ENCODE data around the gene RFPL1.

RFPL1 gene

DNA sequence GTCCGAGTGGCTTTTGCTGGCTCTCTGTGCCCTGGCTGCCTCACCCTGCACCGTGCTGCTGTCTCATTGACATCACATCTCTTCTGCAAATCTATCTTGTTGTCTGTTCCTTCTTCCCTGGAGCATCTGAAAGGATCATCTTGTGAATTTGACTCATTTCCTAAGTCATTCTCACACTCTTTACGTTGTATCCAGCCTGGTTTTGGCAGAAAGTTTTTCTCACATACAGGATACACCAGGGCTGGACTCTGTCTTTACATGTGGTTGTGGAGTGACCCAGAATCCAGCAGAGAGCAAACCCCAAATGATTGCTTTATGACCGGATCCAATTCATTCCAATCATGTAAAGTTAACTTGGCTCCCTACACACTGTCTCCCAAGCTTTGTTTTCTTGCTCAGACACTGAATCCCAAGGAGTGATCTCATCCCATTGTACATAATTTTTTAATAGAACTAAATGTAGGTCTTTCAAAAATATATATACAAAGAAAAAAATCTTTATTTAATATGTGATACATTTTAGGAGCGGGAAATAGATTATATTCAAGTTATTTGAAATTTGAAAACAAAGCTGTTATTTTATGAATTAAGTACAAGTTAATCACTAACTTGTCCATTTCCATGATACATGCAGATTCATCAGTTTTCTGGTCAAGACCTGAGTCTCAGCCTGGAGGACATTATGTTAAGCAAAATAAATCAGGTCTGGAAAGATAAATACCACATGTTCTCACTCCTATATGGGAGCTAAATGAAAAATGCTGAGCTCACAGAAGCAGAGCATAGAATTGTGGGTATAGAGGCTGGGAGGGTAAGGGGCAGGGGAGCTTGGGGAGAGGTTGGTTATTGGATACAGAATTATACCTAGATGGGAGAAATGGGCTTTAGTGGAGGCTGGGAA, 2.9 kb upstream of the RFPL1 start:
- Histone ChIP-seq H3K9ac (ENCODE audit: low read length) (no peak overlapping the region), H3K4me2 (ENCODE audit: low read length, poor library complexity, severe bottlenecking) (no peak overlapping the region), H4K8ac (ENCODE audit: low read length) (no peak overlapping the region), H3K9me3 (ENCODE audit: control insufficient read depth, low read length) (no peaks in the 10 kb centered on the region), H3K36me3 (ENCODE audit: control insufficient read depth in 1 of 2, insufficient read depth in 2 of 2, low read depth in 1 of 2, low read length in 2 of 2) (no peaks in the 10 kb centered on the region), H3K23ac (ENCODE audit: low read length in 2 of 2) (no peak overlapping the region), H3K4me3 (ENCODE audit: insufficient read depth in 1 of 2, low read depth in 1 of 2, low read length in 2 of 2) (no peak overlapping the region), H3K18ac (ENCODE audit: low read depth in 1 of 2, low read length in 2 of 2) (no peak overlapping the region), H3K14ac (ENCODE audit: low read length in 2 of 2) (no peak overlapping the region), H2BK5ac (ENCODE audit: low read depth, low read length, poor library complexity, severe bottlenecking) (no peak overlapping the region), H4K91ac (ENCODE audit: low read length) (no peak overlapping the region), H2AFZ (ENCODE audit: low read depth, low read length) (no peak overlapping the region), H2AK5ac (ENCODE audit: low read length, severe bottlenecking) (no peak overlapping the region), H3K79me1 (replicated peaks; ENCODE audit: low read length, poor library complexity, severe bottlenecking) (no peaks in the 10 kb centered on the region), H3K27me3 (ENCODE audit: control insufficient read depth in 1 of 2, insufficient read depth in 1 of 2, low read length in 2 of 2) (peaks cover 28 to 41% of the 10 kb centered on the region in 2 experiments), H3K4me1 (ENCODE audit: control insufficient read depth, insufficient read depth, low read depth, low read length) (no peaks in the 10 kb centered on the region), H2BK15ac (ENCODE audit: low read depth, poor library complexity, severe bottlenecking) (no peak overlapping the region), H3K4ac (ENCODE audit: low read depth in 1 of 2, low read length in 2 of 2) (no peak overlapping the region), H3K27ac (ENCODE audit: low read length, poor library complexity, severe bottlenecking) (no peak overlapping the region), H2BK120ac (ENCODE audit: low read depth, low read length) (no peak overlapping the region), H2BK12ac (ENCODE audit: low read length in 2 of 2) (no peak overlapping the region)
- 64% methylated on average over 4 of the region's 5 CpGs for WGBS
- DNase-seq, result no peak

- H3K23ac ChIP-seq (ENCODE audit: low read length in 2 of 2), result no peak overlapping the region
- H3K27ac ChIP-seq (ENCODE audit: low read length, poor library complexity, severe bottlenecking), result no peak overlapping the region
- 59% methylated on average over 1 of the region's 1 CpG for WGBS
- no peak overlapping the region for H2BK120ac ChIP-seq (ENCODE audit: low read depth, low read length)
- H2AK5ac ChIP-seq (ENCODE audit: low read length, severe bottlenecking), result no peak overlapping the region
- H2BK5ac ChIP-seq (ENCODE audit: low read depth, low read length, poor library complexity, severe bottlenecking), result no peak overlapping the region
- DNase-seq, result no peak
- no peak overlapping the region for H3K4me2 ChIP-seq (ENCODE audit: low read length, poor library complexity, severe bottlenecking)
- H3K4ac ChIP-seq (ENCODE audit: low read depth in 1 of 2, low read length in 2 of 2), result no peak overlapping the region
- H3K79me1 ChIP-seq (replicated peaks; ENCODE audit: low read length, poor library complexity, severe bottlenecking), result no peaks in the 10 kb centered on the region
- H3K18ac ChIP-seq (ENCODE audit: low read depth in 1 of 2, low read length in 2 of 2), result no peak overlapping the region
- H3K4me1 ChIP-seq (ENCODE audit: control insufficient read depth, insufficient read depth, low read depth, low read length), result peaks cover 5% of the 10 kb centered on the region
- no peak overlapping the region for H2AFZ ChIP-seq (ENCODE audit: low read depth, low read length)
- no peaks in the 10 kb centered on the region for H3K9me3 ChIP-seq (ENCODE audit: control insufficient read depth, low read length)
- no peak overlapping the region for H2BK15ac ChIP-seq (ENCODE audit: low read depth, poor library complexity, severe bottlenecking)
- H3K4me3 ChIP-seq (ENCODE audit: insufficient read depth in 1 of 2, low read depth in 1 of 2, low read length in 2 of 2), result no peak overlapping the region
- H4K8ac ChIP-seq (ENCODE audit: low read length), result no peak overlapping the region
- H4K91ac ChIP-seq (ENCODE audit: low read length), result no peak overlapping the region
- no peaks in the 10 kb centered on the region for H3K36me3 ChIP-seq (ENCODE audit: control insufficient read depth in 1 of 2, insufficient read depth in 2 of 2, low read depth in 1 of 2, low read length in 2 of 2)
- H3K9ac ChIP-seq (ENCODE audit: low read length), result no peak overlapping the region
- peaks cover 4 to 27% of the 10 kb centered on the region in 2 experiments for H3K27me3 ChIP-seq (ENCODE audit: control insufficient read depth in 1 of 2, insufficient read depth in 1 of 2, low read length in 2 of 2)
- H2BK12ac ChIP-seq (ENCODE audit: low read length in 2 of 2), result no peak overlapping the region
- no peak overlapping the region for H3K14ac ChIP-seq (ENCODE audit: low read length in 2 of 2)
Measured at GRCh38 chr22:29442976-29443375, 4.6 kb downstream of the RFPL1 start.

GRCh38 chr22:29443452-29443851, 5.1 kb downstream of the RFPL1 start:
- H3K23ac ChIP-seq (ENCODE audit: low read length in 2 of 2), result no peak overlapping the region
- no peak overlapping the region for H3K18ac ChIP-seq (ENCODE audit: low read depth in 1 of 2, low read length in 2 of 2)
- H3K27me3 ChIP-seq (ENCODE audit: control insufficient read depth in 1 of 2, insufficient read depth in 1 of 2, low read length in 2 of 2), result peaks cover 6 to 27% of the 10 kb centered on the region in 2 experiments
- H3K4me3 ChIP-seq (ENCODE audit: insufficient read depth in 1 of 2, low read depth in 1 of 2, low read length in 2 of 2), result no peak overlapping the region
- H2BK5ac ChIP-seq (ENCODE audit: low read depth, low read length, poor library complexity, severe bottlenecking), result no peak overlapping the region
- H4K91ac ChIP-seq (ENCODE audit: low read length), result no peak overlapping the region
- no peak overlapping the region for H3K14ac ChIP-seq (ENCODE audit: low read length in 2 of 2)
- no peak overlapping the region for H3K4me2 ChIP-seq (ENCODE audit: low read length, poor library complexity, severe bottlenecking)
- 64% methylated on average over 1 of the region's 6 CpGs for WGBS
- no peaks in the 10 kb centered on the region for H3K79me1 ChIP-seq (replicated peaks; ENCODE audit: low read length, poor library complexity, severe bottlenecking)
- H3K9ac ChIP-seq (ENCODE audit: low read length), result no peak overlapping the region
- no peak overlapping the region for H2BK15ac ChIP-seq (ENCODE audit: low read depth, poor library complexity, severe bottlenecking)
- no peak overlapping the region for H3K4ac ChIP-seq (ENCODE audit: low read depth in 1 of 2, low read length in 2 of 2)
- no peak overlapping the region for H2BK120ac ChIP-seq (ENCODE audit: low read depth, low read length)
- no peaks in the 10 kb centered on the region for H3K36me3 ChIP-seq (ENCODE audit: control insufficient read depth in 1 of 2, insufficient read depth in 2 of 2, low read depth in 1 of 2, low read length in 2 of 2)
- peaks cover 5% of the 10 kb centered on the region for H3K4me1 ChIP-seq (ENCODE audit: control insufficient read depth, insufficient read depth, low read depth, low read length)
- no peak overlapping the region for H2AFZ ChIP-seq (ENCODE audit: low read depth, low read length)
- H2AK5ac ChIP-seq (ENCODE audit: low read length, severe bottlenecking), result no peak overlapping the region
- no peak for DNase-seq
- H4K8ac ChIP-seq (ENCODE audit: low read length), result no peak overlapping the region
- no peaks in the 10 kb centered on the region for H3K9me3 ChIP-seq (ENCODE audit: control insufficient read depth, low read length)
- no peak overlapping the region for H2BK12ac ChIP-seq (ENCODE audit: low read length in 2 of 2)
- no peak overlapping the region for H3K27ac ChIP-seq (ENCODE audit: low read length, poor library complexity, severe bottlenecking)

GRCh38 chr22:29443861-29444792, 5.7 kb downstream of the RFPL1 start:
- Histone ChIP-seq H3K79me1 (replicated peaks; ENCODE audit: low read length, poor library complexity, severe bottlenecking) (no peaks in the 10 kb centered on the region), H3K27me3 (ENCODE audit: control insufficient read depth in 1 of 2, insufficient read depth in 1 of 2, low read length in 2 of 2) (peaks cover 9 to 27% of the 10 kb centered on the region in 2 experiments), H3K9me3 (ENCODE audit: control insufficient read depth, low read length) (no peaks in the 10 kb centered on the region), H3K4me3 (ENCODE audit: insufficient read depth in 1 of 2, low read depth in 1 of 2, low read length in 2 of 2) (no peak overlapping the region), H3K4me2 (ENCODE audit: low read length, poor library complexity, severe bottlenecking) (no peak overlapping the region), H4K91ac (ENCODE audit: low read length) (no peak overlapping the region), H4K8ac (ENCODE audit: low read length) (no peak overlapping the region), H2BK120ac (ENCODE audit: low read depth, low read length) (no peak overlapping the region), H2BK15ac (ENCODE audit: low read depth, poor library complexity, severe bottlenecking) (no peak overlapping the region), H2BK12ac (ENCODE audit: low read length in 2 of 2) (no peak overlapping the region), H2AK5ac (ENCODE audit: low read length, severe bottlenecking) (no peak overlapping the region), H3K18ac (ENCODE audit: low read depth in 1 of 2, low read length in 2 of 2) (no peak overlapping the region), H2BK5ac (ENCODE audit: low read depth, low read length, poor library complexity, severe bottlenecking) (no peak overlapping the region), H3K36me3 (ENCODE audit: control insufficient read depth in 1 of 2, insufficient read depth in 2 of 2, low read depth in 1 of 2, low read length in 2 of 2) (no peaks in the 10 kb centered on the region), H3K4me1 (ENCODE audit: control insufficient read depth, insufficient read depth, low read depth, low read length) (peaks cover 5% of the 10 kb centered on the region), H3K9ac (ENCODE audit: low read length) (no peak overlapping the region), H2AFZ (ENCODE audit: low read depth, low read length) (no peak overlapping the region), H3K23ac (ENCODE audit: low read length in 2 of 2) (no peak overlapping the region), H3K4ac (ENCODE audit: low read depth in 1 of 2, low read length in 2 of 2) (no peak overlapping the region), H3K27ac (ENCODE audit: low read length, poor library complexity, severe bottlenecking) (no peak overlapping the region), H3K14ac (ENCODE audit: low read length in 2 of 2) (no peak overlapping the region)
- 65% methylated on average over 14 of the region's 14 CpGs for WGBS
- DNase-seq, result no peak
